ENCODE results near the gene REXO4. TPM values are rescaled to one million over a fixed set of nuclear protein-coding genes. Genes with fewer than 3 reads are reported as not detected.

Gene REXO4
- total and polyA plus RNA-seq, 9 of the 15 experiments (the other 6 are each of a cell fraction or from before 2014, with no cell fraction given): 3.4 to 72.9 (median 31.1) TPM

- H3K4me3 ChIP-seq: no peak overlapping the region
- H3K27ac ChIP-seq (ENCODE audit: extremely low read depth, low read depth, low read length): no peak overlapping the region
- no peak for TF ChIP-seq ZBTB5 (IDR thresholded peaks at IDR 0.05)
- no peak for TF ChIP-seq CCAR2 (IDR thresholded peaks at IDR 0.05; ENCODE audit: low read depth, low read length)
- no peak for TF ChIP-seq HNRNPL (IDR thresholded peaks at IDR 0.05; ENCODE audit: low read depth, low read length)
- no peak for TF ChIP-seq ZFP1 (CRISPR knock-in tag; IDR thresholded peaks at IDR 0.05)
- no peak for TF ChIP-seq USF2 (CRISPR knock-in tag; IDR thresholded peaks at IDR 0.05)
- TF ChIP-seq TBL1XR1 (IDR thresholded peaks at IDR 0.05; ENCODE audit: low read length in 2 of 2): no peak
- no peak for TF ChIP-seq ZNF41 (CRISPR knock-in tag; conservative IDR thresholded peaks at IDR 0.05)
- TF ChIP-seq RBM14 (IDR thresholded peaks at IDR 0.05; ENCODE audit: borderline replicate concordance, insufficient read depth, low read depth, low read length): no peak
- TF ChIP-seq MEF2A (IDR thresholded peaks at IDR 0.05; ENCODE audit: control insufficient read depth, low read depth, low read length): no peak
- no peak for TF ChIP-seq ZNF766 (CRISPR knock-in tag; conservative IDR thresholded peaks at IDR 0.05)
- TF ChIP-seq THAP7 (CRISPR knock-in tag; IDR thresholded peaks at IDR 0.05): no peak
- no peak for TF ChIP-seq PHB (CRISPR knock-in tag; IDR thresholded peaks at IDR 0.05)
- no peak for TF ChIP-seq TCF7L2 (IDR thresholded peaks at IDR 0.05; ENCODE audit: low read depth, low read length)
- TF ChIP-seq MYNN (IDR thresholded peaks at IDR 0.05): no peak
- TF ChIP-seq MYNN (CRISPR knock-in tag; IDR thresholded peaks at IDR 0.05): no peak
- 6% methylated on average over 10 of the region's 13 CpGs for WGBS (ENCODE audit: insufficient coverage, low coverage, missing lambda C conversion rate)
- POLR2A ChIA-PET: interaction anchor here (1.3 kb wide), 1 partner anchor 13 kb away, joined by 3 read pairs; no protein-coding TSS in a partner anchor
- intact Hi-C loops (cut with micrococcal nuclease) (no loop called here), in situ Hi-C loops (cut with MboI) (no loop called here)
- no peaks in the 10 kb centered on the region for H3K9me1 ChIP-seq (ENCODE audit: control insufficient read depth, insufficient read depth, low read length)
- no peak for DNase-seq (ENCODE audit: extremely low read depth in 1 of 4, low spot score in 3 of 4)
- no peaks in the 10 kb centered on the region for H3K9me3 ChIP-seq (replicated peaks; ENCODE audit: control insufficient read depth, insufficient read depth, low read depth, low read length)
- CTCF ChIA-PET (ENCODE audit: low intra/inter-chr PET ratio): no interaction called here
- no peak overlapping the region for H3K4me2 ChIP-seq (ENCODE audit: insufficient read depth, low read length)
- H3K9ac ChIP-seq (ENCODE audit: insufficient read depth in 1 of 2, low read depth in 2 of 2, low read length in 2 of 2): no peak overlapping the region
- H4K20me1 ChIP-seq (replicated peaks; ENCODE audit: control insufficient read depth, insufficient read depth, low read length): peaks cover 2% of the 10 kb centered on the region; the same call in 1 of the 2 replicates
- no peak overlapping the region for H2AFZ ChIP-seq (ENCODE audit: low read depth, low read length)
- no peaks in the 10 kb centered on the region for H3K79me2 ChIP-seq (ENCODE audit: control insufficient read depth, insufficient read depth, low read length)
- no peak for ATAC-seq
- H3K27me3 ChIP-seq (ENCODE audit: control insufficient read depth in 2 of 2, insufficient read depth in 2 of 2, low read length in 2 of 2): peaks cover 31 to 64% of the 10 kb centered on the region in 2 experiments; a peak in 4 of 5 replicates
- FAIRE-seq: no peak
- no peaks in the 10 kb centered on the region for H3K36me3 ChIP-seq (ENCODE audit: control insufficient read depth, insufficient read depth, low read length)
- H3K4me1 ChIP-seq (replicated peaks in 1 of 2; ENCODE audit: control insufficient read depth in 2 of 2, insufficient read depth in 2 of 2, low read length in 2 of 2): peaks cover 0 to 17% of the 10 kb centered on the region in 2 experiments; a peak in 2 of 5 replicates
- BruUV-seq (replicated peaks): no TSS peak
Measured at GRCh38 chr9:133389562-133389961, 28.2 kb downstream of the REXO4 start.
